Activated T-helper 1 cell treated with anti-CD3 and anti-CD28 coated beads, Interleukin-2, amount 50 U/mL, for 16 hours (primary cell): ENCODE data around the gene NPHP1.
"Not testable (repeated sequence)": the region's sequence is repeated elsewhere in the genome, so short reads cannot be mapped to it uniquely, and the experiment has no call there.

Experiments used
- DNase-seq, 2 donors: peaks; one replicate each; pipeline ENCODE4 v3.0.0-alpha.2; 2020; ENCODE audit warnings: low read depth in 1 of 2, low spot score in 1 of 2

Gene NPHP1

GRCh38 chr2:110105183-110105582 lies 99.6 kb downstream of the NPHP1 start:
- DNase-seq: no peak

GRCh38 chr2:110104025-110104771 lies 100.6 kb downstream of the NPHP1 start:
- DNase-seq: no peak

- DNase-seq: no peak
These were observed 101.5 kb downstream of the NPHP1 start for GRCh38 chr2:110103061-110103961.

- no peak for DNase-seq
These were observed 102.7 kb downstream of the NPHP1 start for GRCh38 chr2:110101901-110102803.

- no peak for DNase-seq
These were observed 103.5 kb downstream of the NPHP1 start for GRCh38 chr2:110101280-110101844.

DNA sequence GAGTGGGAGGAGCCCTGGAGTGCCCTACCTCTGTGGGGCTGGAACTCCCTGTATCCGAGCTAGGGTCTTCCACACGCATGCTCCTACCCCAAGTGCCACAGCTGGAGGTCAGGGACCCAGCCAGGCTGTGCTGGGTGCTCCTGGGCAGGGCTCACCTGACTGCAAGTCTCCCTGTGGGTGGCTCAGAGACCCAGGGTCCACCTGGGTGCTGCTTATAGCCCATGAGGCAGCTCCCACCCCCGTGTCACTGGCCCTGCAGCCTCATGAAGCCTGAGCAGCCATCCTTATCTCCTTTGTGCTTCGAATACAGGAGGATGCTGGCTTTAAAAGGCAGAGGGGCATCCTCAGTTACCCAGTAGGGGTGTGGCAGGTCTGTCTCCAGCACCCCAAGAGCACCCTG lies 103.9 kb downstream of the NPHP1 start:
- DNase-seq: not testable (repeated sequence)

DNA sequence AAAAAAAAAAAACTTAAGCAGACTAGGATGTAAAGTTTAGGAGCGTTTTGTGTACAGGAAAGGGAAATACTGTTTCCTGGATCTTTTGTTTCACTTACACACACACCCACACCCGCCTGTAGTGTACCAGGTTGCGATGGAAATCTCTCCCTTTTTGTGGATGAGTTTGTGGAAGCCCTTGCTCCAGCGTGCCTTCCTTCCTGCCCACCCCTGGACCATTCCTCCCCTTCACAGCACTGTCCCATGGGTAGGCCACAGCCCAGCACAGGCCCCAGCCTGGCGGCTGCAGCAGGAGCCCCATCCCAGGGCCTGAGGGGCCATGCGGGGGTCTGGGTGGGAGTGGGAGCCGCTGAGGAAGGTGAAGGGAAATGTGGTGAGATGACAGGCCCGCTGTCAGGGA lies 104.3 kb downstream of the NPHP1 start:
- no peak for DNase-seq

GRCh38 chr2:110099471-110100225 lies 105.2 kb downstream of the NPHP1 start:
- no peak for DNase-seq

GRCh38 chr2:110099038-110099425 lies 105.8 kb downstream of the NPHP1 start:
- DNase-seq: no peak

GRCh38 chr2:110097506-110098220 lies 107.2 kb downstream of the NPHP1 start:
- no peak for DNase-seq

DNA sequence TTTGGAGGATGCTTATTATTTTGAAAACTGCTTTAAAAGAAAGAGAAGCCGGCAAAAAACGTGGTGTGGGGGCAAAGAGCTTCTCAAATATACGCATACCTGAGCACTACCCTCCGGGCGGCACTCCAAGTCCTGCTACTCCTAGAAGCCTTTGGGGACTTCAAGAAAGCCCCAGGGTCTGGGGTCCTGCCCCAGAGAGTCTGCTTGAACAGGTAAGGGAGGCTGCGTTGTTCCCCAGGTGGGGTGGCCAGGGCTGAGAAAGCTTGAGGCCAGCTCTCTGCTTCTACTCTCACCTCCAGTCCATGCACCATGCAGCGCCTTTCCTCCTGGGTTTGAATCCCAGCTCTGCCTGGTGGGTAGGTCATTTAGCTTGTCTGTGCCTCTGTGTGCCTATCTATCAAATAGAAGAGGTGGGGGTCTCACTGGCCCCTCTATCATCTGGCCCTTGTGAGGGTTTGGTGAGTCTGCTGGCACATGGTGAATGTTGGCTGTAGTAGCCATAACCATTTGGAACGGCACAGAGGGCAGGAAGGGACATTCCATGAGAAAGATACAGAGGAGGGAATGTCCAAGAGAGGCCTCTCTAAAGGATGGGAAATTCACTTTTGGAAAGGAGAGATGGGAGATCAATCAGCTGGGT lies 108.7 kb downstream of the NPHP1 start:
- no peak for DNase-seq

- not testable (repeated sequence) for DNase-seq
These were observed 109.8 kb downstream of the NPHP1 start for GRCh38 chr2:110094884-110095534.

- not testable (repeated sequence) for DNase-seq
These were observed 110.9 kb downstream of the NPHP1 start for GRCh38 chr2:110093924-110094323.

GRCh38 chr2:110090164-110090563 lies 114.6 kb downstream of the NPHP1 start:
- DNase-seq: not testable (repeated sequence)

DNA sequence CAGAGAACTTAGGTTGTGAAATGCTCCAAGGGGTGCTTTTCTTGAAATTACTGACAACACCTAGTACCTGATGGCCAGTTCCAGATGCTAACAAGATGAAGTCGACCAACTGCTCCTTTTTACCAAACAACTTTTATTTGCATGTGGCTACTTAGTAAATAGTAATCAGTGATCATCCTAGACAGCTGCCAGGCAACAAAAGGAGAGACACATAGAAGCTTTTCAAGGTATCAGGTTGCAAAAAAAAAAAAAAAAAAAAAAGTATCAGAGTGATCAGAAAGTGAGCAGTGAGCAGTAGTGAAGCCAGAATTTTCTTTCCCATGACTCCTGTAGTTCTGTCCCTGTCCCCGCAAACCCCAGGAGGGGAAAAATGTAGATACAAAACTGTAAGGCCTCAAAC lies 121.1 kb downstream of the NPHP1 start:
- not testable (repeated sequence) for DNase-seq

GRCh38 chr2:110083162-110083561 lies 121.7 kb downstream of the NPHP1 start:
- DNase-seq: not testable (repeated sequence)

GRCh38 chr2:110078104-110078503 lies 126.7 kb downstream of the NPHP1 start:
- not testable (repeated sequence) for DNase-seq

- not testable (repeated sequence) for DNase-seq
These were observed 128.9 kb downstream of the NPHP1 start for GRCh38 chr2:110075896-110076295.
